Skeletal muscle tissue (tissue), 4 donors: Measurements from ENCODE around the gene OR10AD1. TPM values are rescaled to one million over a fixed set of nuclear protein-coding genes. Genes with fewer than 3 reads are reported as not detected.
"Not testable (repeated sequence)": the region's sequence is repeated elsewhere in the genome, so short reads cannot be mapped to it uniquely, and the experiment has no call there.

Experiments used
- H3K27ac ChIP-seq: one replicate; pipeline ENCODE4 v1.7.0; 2013; ENCODE audit warnings: mild to moderate bottlenecking, low read depth, low read length, inconsistent platforms
- H3K27me3 ChIP-seq, 3 donors: one replicate each; pipeline ENCODE4 v1.7.0; 2013; ENCODE audit warnings: low read length in 3 of 3; ENCODE audit not compliant: control insufficient read depth in 3 of 3, insufficient read depth in 3 of 3
- H3K36me3 ChIP-seq, 3 donors: one replicate each; pipeline ENCODE4 v1.7.0; 2013; ENCODE audit warnings: low read length in 3 of 3; ENCODE audit not compliant: control insufficient read depth in 3 of 3, insufficient read depth in 3 of 3
- H3K4me1 ChIP-seq, 3 donors: one replicate each; pipeline ENCODE4 v1.7.0; 2013; ENCODE audit warnings: low read length in 3 of 3, mild to moderate bottlenecking in 3 of 3; ENCODE audit not compliant: control insufficient read depth in 3 of 3, insufficient read depth in 3 of 3
- H3K4me3 ChIP-seq, 3 donors: one replicate each; pipeline ENCODE4 v1.7.0; 2013; ENCODE audit warnings: low read length in 3 of 3
- H3K9ac ChIP-seq, 3 donors: one replicate each; pipeline ENCODE4 v1.7.0; 2013; ENCODE audit warnings: low read length in 3 of 3, mild to moderate bottlenecking in 3 of 3, moderate library complexity in 2 of 3, low read depth in 1 of 3
- H3K9me3 ChIP-seq, 3 donors: one replicate each; pipeline ENCODE4 v1.7.0; 2013; ENCODE audit warnings: low read length in 3 of 3; ENCODE audit not compliant: control insufficient read depth in 3 of 3
- total RNA-seq: library from RNA; depleted of rRNA; stranded (reverse); fragments of >200 nt; gene quantifications from one replicate; pipeline ENCODE4 v1.2.3, GENCODE V29; 2014
- donor health status: Osteomylitis.

The OR10AD1 gene
- not detected for total RNA-seq

- H3K9ac ChIP-seq = no peak within 1 kb of the TSS
- no peak within 1 kb of the TSS for H3K4me3 ChIP-seq
- peaks cover 2 to 18% (median 13%) of the 10 kb centered on the region in 3 donors for H3K36me3 ChIP-seq
- peaks cover 9 to 22% (median 11%) of the 10 kb centered on the region in 3 donors for H3K4me1 ChIP-seq
- H3K27ac ChIP-seq = no peak within 1 kb of the TSS
- H3K9me3 ChIP-seq = peaks cover 0 to 7% (median 3%) of the 10 kb centered on the region in 3 donors
- no peaks in the 10 kb centered on the region for H3K27me3 ChIP-seq
Measured at GRCh38 chr12:48203192-48203591, at the start of gene OR10AD1. Gene OR10AD1 (minus strand): TSS chr12:48203292. CDS start chr12:48203292, 0 bp downstream.

DNA sequence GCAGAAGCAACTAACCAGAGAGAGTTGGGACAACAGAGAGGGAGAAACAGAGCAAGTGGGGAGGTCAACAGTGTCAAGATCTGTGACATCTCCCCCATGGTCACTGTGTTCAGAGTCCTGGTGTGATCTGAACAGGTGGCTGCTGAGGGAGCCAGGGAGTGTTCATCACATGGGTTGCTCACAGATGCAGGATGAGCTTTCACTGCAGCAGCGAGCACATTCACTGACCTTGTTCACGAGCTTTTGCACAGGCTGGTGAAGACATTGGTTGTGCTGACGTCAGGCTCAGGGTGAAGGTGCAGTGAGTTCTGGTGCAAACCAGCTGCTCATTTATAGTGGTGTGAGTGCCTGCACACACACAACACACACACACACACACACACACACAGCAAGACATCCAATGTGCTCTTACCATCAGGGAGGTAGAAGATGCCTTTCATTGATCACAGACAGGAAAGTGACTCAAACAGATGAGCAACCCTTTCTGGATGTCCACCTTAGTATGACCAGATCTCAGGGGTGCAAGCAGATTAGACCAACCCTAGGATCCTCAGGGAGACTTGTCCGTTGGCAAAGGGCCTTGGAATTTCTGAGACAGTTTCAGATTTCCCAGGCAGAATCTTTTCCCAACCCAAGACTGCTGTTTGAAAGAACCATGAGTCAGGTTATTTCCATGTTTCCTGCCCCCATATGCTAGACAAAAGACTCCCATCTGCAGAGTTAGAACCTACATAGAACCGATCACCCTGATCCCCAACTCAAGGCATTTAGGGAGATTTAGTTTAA lies 44.3 kb upstream of the OR10AD1 start:
- no peak overlapping the region for H3K4me3 ChIP-seq
- H3K36me3 ChIP-seq = no peaks in the 10 kb centered on the region
- no peak overlapping the region for H3K27ac ChIP-seq
- H3K27me3 ChIP-seq = no peaks in the 10 kb centered on the region
- no peak overlapping the region for H3K9ac ChIP-seq
- no peaks in the 10 kb centered on the region for H3K9me3 ChIP-seq
- H3K4me1 ChIP-seq = no peaks in the 10 kb centered on the region

DNA sequence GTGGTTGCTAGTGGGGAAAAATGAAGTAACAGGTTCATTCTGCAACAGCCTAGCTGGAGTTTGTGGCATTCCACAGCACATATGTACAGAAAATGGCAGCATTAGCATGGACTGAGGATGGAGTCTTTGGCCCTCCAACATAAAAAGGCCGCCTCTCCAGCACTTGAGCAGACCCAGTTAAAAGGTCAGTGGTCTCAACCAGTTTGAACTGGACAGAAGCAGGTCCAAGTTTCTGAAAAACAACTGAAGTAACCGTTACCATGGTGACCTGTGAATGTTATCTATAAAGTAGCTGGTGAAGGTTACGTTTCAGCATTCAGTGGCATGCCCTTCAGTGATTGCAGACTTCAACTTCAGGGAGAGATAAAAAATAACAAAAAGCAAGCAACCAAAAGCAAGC lies 34.1 kb upstream of the OR10AD1 start:
- no peak overlapping the region for H3K9ac ChIP-seq
- H3K4me3 ChIP-seq = no peak overlapping the region
- peaks cover 0 to 3% (median 2%) of the 10 kb centered on the region in 3 donors for H3K9me3 ChIP-seq
- H3K27ac ChIP-seq = no peak overlapping the region
- H3K36me3 ChIP-seq = no peaks in the 10 kb centered on the region
- no peaks in the 10 kb centered on the region for H3K4me1 ChIP-seq
- no peaks in the 10 kb centered on the region for H3K27me3 ChIP-seq

GRCh38 chr12:48235796-48236333 lies 32.8 kb upstream of the OR10AD1 start:
- no peaks in the 10 kb centered on the region for H3K4me1 ChIP-seq
- no peak overlapping the region for H3K27ac ChIP-seq
- H3K9me3 ChIP-seq = no peaks in the 10 kb centered on the region
- no peaks in the 10 kb centered on the region for H3K36me3 ChIP-seq
- no peak overlapping the region for H3K9ac ChIP-seq
- H3K27me3 ChIP-seq = no peaks in the 10 kb centered on the region
- no peak overlapping the region for H3K4me3 ChIP-seq

DNA sequence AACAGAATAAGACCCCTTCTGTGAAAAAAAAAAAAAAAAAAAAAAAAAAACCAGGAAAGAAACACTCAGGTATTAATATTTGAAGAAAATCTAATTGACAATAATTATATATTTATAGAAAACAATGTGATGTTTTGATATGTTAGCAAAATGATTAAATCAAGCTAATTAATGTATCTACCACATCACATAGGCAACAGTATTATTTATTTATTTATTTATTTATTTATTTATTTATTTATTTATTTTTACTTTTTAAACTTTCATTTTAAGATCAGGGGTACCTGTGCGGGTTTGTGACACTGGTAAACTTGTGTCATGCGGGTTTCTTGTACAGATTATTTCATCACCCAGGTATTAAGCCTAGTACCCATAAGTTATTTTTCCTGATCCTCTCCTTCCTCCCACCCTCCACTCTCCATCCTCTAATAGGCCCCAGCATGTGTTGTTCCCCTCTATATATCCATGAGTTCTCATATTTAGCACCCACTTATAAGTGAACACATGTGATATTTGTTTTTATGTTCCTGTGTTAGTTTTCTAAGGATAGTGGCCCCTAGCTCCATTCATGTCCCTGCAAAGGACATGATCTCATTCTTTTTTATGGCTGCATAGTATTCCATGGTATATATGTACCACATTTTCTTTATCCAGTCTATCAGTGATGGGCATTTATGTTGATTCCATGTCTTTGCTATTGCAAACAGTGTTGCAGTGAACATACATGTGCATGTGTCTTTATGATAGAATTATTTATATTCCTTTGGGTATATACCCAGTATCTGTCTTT lies 28.3 kb upstream of the OR10AD1 start:
- H3K4me3 ChIP-seq, H3K9me3 ChIP-seq, H3K4me1 ChIP-seq, H3K27ac ChIP-seq, H3K36me3 ChIP-seq, H3K9ac ChIP-seq, H3K27me3 ChIP-seq: not testable (repeated sequence)

GRCh38 chr12:48224533-48224932 lies 21.4 kb upstream of the OR10AD1 start:
- H3K4me3 ChIP-seq, H3K4me1 ChIP-seq, H3K9me3 ChIP-seq, H3K36me3 ChIP-seq, H3K27me3 ChIP-seq, H3K27ac ChIP-seq, H3K9ac ChIP-seq: not testable (repeated sequence)

GRCh38 chr12:48221645-48222044 lies 18.6 kb upstream of the OR10AD1 start:
- Histone ChIP-seq H3K4me1 (no peaks in the 10 kb centered on the region), H3K9ac (no peak overlapping the region), H3K4me3 (no peak overlapping the region), H3K27me3 (no peaks in the 10 kb centered on the region), H3K27ac (no peak overlapping the region), H3K9me3 (no peaks in the 10 kb centered on the region), H3K36me3 (no peaks in the 10 kb centered on the region)

- Histone ChIP-seq H3K27ac (no peak overlapping the region), H3K4me3 (no peak overlapping the region), H3K9ac (no peak overlapping the region), H3K9me3 (no peaks in the 10 kb centered on the region), H3K4me1 (no peaks in the 10 kb centered on the region), H3K27me3 (no peaks in the 10 kb centered on the region), H3K36me3 (no peaks in the 10 kb centered on the region)
Measured at GRCh38 chr12:48220701-48221100, 17.6 kb upstream of the OR10AD1 start.

GRCh38 chr12:48219631-48220030 lies 16.5 kb upstream of the OR10AD1 start:
- no peaks in the 10 kb centered on the region for H3K4me1 ChIP-seq
- H3K27ac ChIP-seq = no peak overlapping the region
- H3K4me3 ChIP-seq = no peak overlapping the region
- H3K9ac ChIP-seq = no peak overlapping the region
- H3K36me3 ChIP-seq = no peaks in the 10 kb centered on the region
- no peaks in the 10 kb centered on the region for H3K9me3 ChIP-seq
- no peaks in the 10 kb centered on the region for H3K27me3 ChIP-seq

- Histone ChIP-seq H3K4me1 (peaks cover 0 to 4% (median 0%) of the 10 kb centered on the region in 3 donors), H3K27ac (no peak overlapping the region), H3K27me3 (peaks cover 0 to 3% (median 0%) of the 10 kb centered on the region in 3 donors), H3K9me3 (no peaks in the 10 kb centered on the region), H3K9ac (no peak overlapping the region), H3K36me3 (no peaks in the 10 kb centered on the region), H3K4me3 (no peak overlapping the region)
Measured at GRCh38 chr12:48216785-48217184, 13.7 kb upstream of the OR10AD1 start.
